ENCODE data around the gene FGF19. TPM values are rescaled to one million over a fixed set of nuclear protein-coding genes. Genes with fewer than 3 reads are reported as not detected.

The FGF19 gene
- total RNA-seq, 1 donor from 2014 or later: not detected

GRCh38 chr11:69705901-69706787 lies 2.3 kb upstream of the FGF19 start:
- no peak for TF ChIP-seq CTCF (IDR thresholded peaks at IDR 0.05)
- Mint-ChIP-seq H3K27me3 (ENCODE audit: unreplicated experiment) (peaks cover 50% of the 10 kb centered on the region), H3K27ac (ENCODE audit: unreplicated experiment) (no peak overlapping the region), H3K36me3 (ENCODE audit: unreplicated experiment) (no peaks in the 10 kb centered on the region), H3K9me3 (ENCODE audit: unreplicated experiment) (no peaks in the 10 kb centered on the region), H3K4me1 (ENCODE audit: unreplicated experiment) (peaks cover 14% of the 10 kb centered on the region), H3K4me3 (ENCODE audit: unreplicated experiment) (no peak overlapping the region)
- DNase-seq (ENCODE audit: extremely low spot score, unreplicated experiment): no peak

- Mint-ChIP-seq H3K27me3 (ENCODE audit: unreplicated experiment) (peaks cover 55% of the 10 kb centered on the region), H3K27ac (ENCODE audit: unreplicated experiment) (no peak overlapping the region), H3K9me3 (ENCODE audit: unreplicated experiment) (no peaks in the 10 kb centered on the region), H3K4me3 (ENCODE audit: unreplicated experiment) (no peak overlapping the region), H3K36me3 (ENCODE audit: unreplicated experiment) (no peaks in the 10 kb centered on the region), H3K4me1 (ENCODE audit: unreplicated experiment) (peaks cover 22% of the 10 kb centered on the region)
- no peak for TF ChIP-seq CTCF (IDR thresholded peaks at IDR 0.05)
- no peak for DNase-seq (ENCODE audit: extremely low spot score, unreplicated experiment)
Measured at GRCh38 chr11:69705351-69705811, 1.6 kb upstream of the FGF19 start.

- Mint-ChIP-seq H3K9me3 (ENCODE audit: unreplicated experiment) (no peaks in the 10 kb centered on the region), H3K4me1 (ENCODE audit: unreplicated experiment) (peaks cover 26% of the 10 kb centered on the region), H3K36me3 (ENCODE audit: unreplicated experiment) (no peaks in the 10 kb centered on the region), H3K27ac (ENCODE audit: unreplicated experiment) (no peak overlapping the region), H3K4me3 (ENCODE audit: unreplicated experiment) (peak overlapping the region; percentile 72), H3K27me3 (ENCODE audit: unreplicated experiment) (peaks cover 54% of the 10 kb centered on the region)
- TF ChIP-seq CTCF (IDR thresholded peaks at IDR 0.05): peak; percentile 86
- no peak for DNase-seq (ENCODE audit: extremely low spot score, unreplicated experiment)
Measured at GRCh38 chr11:69704508-69705253, 859 bp upstream of the FGF19 start.

- Mint-ChIP-seq H3K4me3 (ENCODE audit: unreplicated experiment) (no peak overlapping the region), H3K9me3 (ENCODE audit: unreplicated experiment) (no peaks in the 10 kb centered on the region), H3K27me3 (ENCODE audit: unreplicated experiment) (peaks cover 42% of the 10 kb centered on the region), H3K4me1 (ENCODE audit: unreplicated experiment) (peaks cover 32% of the 10 kb centered on the region), H3K36me3 (ENCODE audit: unreplicated experiment) (no peaks in the 10 kb centered on the region), H3K27ac (ENCODE audit: unreplicated experiment) (no peak overlapping the region)
- no peak for DNase-seq (ENCODE audit: extremely low spot score, unreplicated experiment)
- no peak for TF ChIP-seq CTCF (IDR thresholded peaks at IDR 0.05)
Measured at GRCh38 chr11:69703453-69703767, 412 bp downstream of the FGF19 start.

Measured in osteocyte (in vitro differentiated cells).